HepG2 (cell line): ENCODE measurements around the gene PFN1. TPM values are rescaled to one million over a fixed set of nuclear protein-coding genes. Genes with fewer than 3 reads are reported as not detected.
A peak's percentile ranks its signal among the peaks of the same experiment; 100 is the strongest.

Experiments used
- AGO1 ChIP-seq: fragments of 200-400 bp; formaldehyde crosslinking; IDR thresholded peaks from 2 replicates; pipeline ENCODE4 v1.6.1; 2017; ENCODE audit warnings: mild to moderate bottlenecking, low read depth, low read length, moderate library complexity; ENCODE audit not compliant: poor library complexity, severe bottlenecking
- ESRRA ChIP-seq: sonication (generic); formaldehyde crosslinking; IDR thresholded peaks from 2 replicates; pipeline ENCODE4 v1.5.1; 2020; ENCODE audit warnings: mild to moderate bottlenecking, low read depth, missing genetic modification reagents
- FOSL2 ChIP-seq: sonication (generic); formaldehyde crosslinking; IDR thresholded peaks from 2 replicates; pipeline ENCODE4 v1.4.0; 2020; ENCODE audit warnings: missing genetic modification reagents
- NR0B2 ChIP-seq: sonication (generic); formaldehyde crosslinking; IDR thresholded peaks from 2 replicates; pipeline ENCODE4 v1.4.0; 2020; ENCODE audit warnings: mild to moderate bottlenecking, missing genetic modification reagents
- RBFOX2 ChIP-seq: fragments of 200-400 bp; formaldehyde crosslinking; IDR thresholded peaks from 2 replicates; pipeline ENCODE4 v1.6.1; 2017; ENCODE audit warnings: low read depth, mild to moderate bottlenecking, low read length
- SAFB2 ChIP-seq: sonication (generic); formaldehyde crosslinking; IDR thresholded peaks from 2 replicates; pipeline ENCODE4 v1.5.1; 2020; ENCODE audit warnings: missing genetic modification reagents, low read depth, mild to moderate bottlenecking, borderline replicate concordance
- SMARCE1 ChIP-seq: fragments of 450-650 bp; IDR thresholded peaks from 2 replicates; pipeline ENCODE4 v1.6.1; 2017; ENCODE audit warnings: borderline replicate concordance
- YEATS4 ChIP-seq: sonication (generic); formaldehyde crosslinking; IDR thresholded peaks from 2 replicates; pipeline ENCODE4 v1.4.0; 2020; ENCODE audit warnings: missing genetic modification reagents, borderline replicate concordance
- ZNF232 ChIP-seq: sonication (generic); formaldehyde crosslinking; IDR thresholded peaks from 2 replicates; pipeline ENCODE4 v1.4.0; 2020; ENCODE audit warnings: missing genetic modification reagents, borderline replicate concordance
- ZNF331 ChIP-seq: sonication (generic); formaldehyde crosslinking; IDR thresholded peaks from 2 replicates; pipeline ENCODE4 v1.4.0; 2020; ENCODE audit warnings: missing genetic modification reagents
- ZNF407 ChIP-seq: sonication (generic); formaldehyde crosslinking; IDR thresholded peaks from one replicate; pipeline ENCODE4 v1.5.1; 2020; ENCODE audit warnings: mild to moderate bottlenecking, missing genetic modification reagents; ENCODE audit errors: not compliant biosample characterization
- ZNF614 ChIP-seq: IDR thresholded peaks from 2 replicates; pipeline ENCODE4 v1.6.1; 2018; ENCODE audit warnings: missing biosample characterization, missing genetic modification reagents, inconsistent platforms, borderline replicate concordance
- ZNF782 ChIP-seq: sonication (generic); formaldehyde crosslinking; IDR thresholded peaks from 2 replicates; pipeline ENCODE4 v1.4.0; 2020; ENCODE audit warnings: missing genetic modification reagents, mild to moderate bottlenecking, borderline replicate concordance
- ZNF879 ChIP-seq: sonication (generic); formaldehyde crosslinking; IDR thresholded peaks from 2 replicates; pipeline ENCODE4 v1.8.1; 2023; ENCODE audit warnings: missing genetic modification reagents
- polyA plus RNA-seq, 8 experiments: library from polyadenylated mRNA; depleted of rRNA in 3 of 8; stranded (reverse) in 7 of 8; unstranded in 1 of 8; fragments of >200 nt; fragmentation: Illumina TruSeq in 4 of 8; extraction: Trizol in 4 of 8; gene quantifications; 2 replicates each; pipeline versions ENCODE4 v1.2.1 to v1.2.3, GENCODE V29; 2011 to 2016; ENCODE audit warnings: low read depth in 4 of 8, missing spikeins in 1 of 8, mixed read lengths in 1 of 8; ENCODE audit not compliant: insufficient read depth in 1 of 8
- total RNA-seq, 5 experiments: library from RNA; depleted of rRNA; stranded (reverse); fragments of >200 nt; fragmentation: Illumina TruSeq; extraction: Trizol; gene quantifications; 2 replicates each; pipeline ENCODE4 v1.2.3, GENCODE V29; 2016; ENCODE audit warnings: low read depth in 1 of 5
- TF ChIP-seq, protein P1 (sequence below): sonication (generic); IDR thresholded peaks from 2 replicates; pipeline ENCODE4 v1.6.1; 2016; ENCODE audit warnings: low read depth, borderline replicate concordance

Gene PFN1
- total and polyA plus RNA-seq, 2 of the 13 experiments (the other 11 are each of a cell fraction or from before 2014, with no cell fraction given): 494 to 613 TPM

GRCh38 chr17:4970273-4970672 lies 21.9 kb upstream of the PFN1 start (continued):
- no peak for TF ChIP-seq ZNF407 (CRISPR knock-in tag)
- TF ChIP-seq ZNF232 (CRISPR knock-in tag): no peak
- TF ChIP-seq ZNF879 (CRISPR knock-in tag): no peak
- TF ChIP-seq, protein P1, sequence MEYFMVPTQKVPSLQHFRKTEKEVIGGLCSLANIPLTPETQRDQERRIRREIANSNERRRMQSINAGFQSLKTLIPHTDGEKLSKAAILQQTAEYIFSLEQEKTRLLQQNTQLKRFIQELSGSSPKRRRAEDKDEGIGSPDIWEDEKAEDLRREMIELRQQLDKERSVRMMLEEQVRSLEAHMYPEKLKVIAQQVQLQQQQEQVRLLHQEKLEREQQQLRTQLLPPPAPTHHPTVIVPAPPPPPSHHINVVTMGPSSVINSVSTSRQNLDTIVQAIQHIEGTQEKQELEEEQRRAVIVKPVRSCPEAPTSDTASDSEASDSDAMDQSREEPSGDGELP: no peak
- no peak for TF ChIP-seq SAFB2 (CRISPR knock-in tag)
- TF ChIP-seq NR0B2 (CRISPR knock-in tag): no peak
- TF ChIP-seq ZNF331 (CRISPR knock-in tag): no peak
- TF ChIP-seq SMARCE1: no peak
- TF ChIP-seq FOSL2 (CRISPR knock-in tag): no peak
- TF ChIP-seq RBFOX2: 0 out of 2 replicates have a peak, but pooled peaks have one; percentile 22
- no peak for TF ChIP-seq ZNF614 (CRISPR knock-in tag)
- TF ChIP-seq AGO1: no peak
- TF ChIP-seq ZNF782 (CRISPR knock-in tag): 0 out of 2 replicates have a peak, but pooled peaks have one; percentile 34
- no peak for TF ChIP-seq YEATS4 (CRISPR knock-in tag)
- TF ChIP-seq ESRRA: 0 out of 2 replicates have a peak, but pooled peaks have one; percentile 4
